HEK293 (cell line): ENCODE results near the gene KANK2.

Source experiments
- EGR2 ChIP-seq: fragments of 450-650 bp; formaldehyde crosslinking; IDR thresholded peaks from 2 replicates; pipeline ENCODE4 v1.5.1; 2016; ENCODE audit warnings: low read depth, missing biosample characterization, missing genetic modification characterization
- HOXD13 ChIP-seq: sonication (generic); formaldehyde crosslinking; IDR thresholded peaks from 2 replicates; pipeline ENCODE4 v1.8.0; 2022; ENCODE audit warnings: missing genetic modification reagents, borderline replicate concordance
- KLF10 ChIP-seq: fragments of 450-650 bp; IDR thresholded peaks from 2 replicates; pipeline ENCODE4 v1.5.1; 2018; ENCODE audit warnings: missing biosample characterization, mild to moderate bottlenecking, missing genetic modification characterization
- KLF8 ChIP-seq: fragments of 450-650 bp; formaldehyde crosslinking; IDR thresholded peaks from 2 replicates; pipeline ENCODE4 v1.5.1; 2016; ENCODE audit warnings: missing biosample characterization, missing genetic modification characterization
- RBAK ChIP-seq: fragments of 450-650 bp; formaldehyde crosslinking; IDR thresholded peaks from 2 replicates; pipeline ENCODE4 v1.5.1; 2016; ENCODE audit warnings: missing biosample characterization, missing genetic modification characterization
- SP2 ChIP-seq: fragments of 450-650 bp; formaldehyde crosslinking; IDR thresholded peaks from 2 replicates; pipeline ENCODE4 v1.5.1; 2016; ENCODE audit warnings: missing biosample characterization, missing genetic modification characterization
- SP3 ChIP-seq: fragments of 450-650 bp; formaldehyde crosslinking; IDR thresholded peaks from 2 replicates; pipeline ENCODE4 v1.5.1; 2016; ENCODE audit warnings: missing biosample characterization, missing genetic modification characterization
- ZBTB21 ChIP-seq: fragments of 450-650 bp; formaldehyde crosslinking; IDR thresholded peaks from 2 replicates; pipeline ENCODE4 v1.5.1; 2017; ENCODE audit warnings: missing biosample characterization, missing genetic modification characterization
- ZBTB48 ChIP-seq: fragments of 450-650 bp; formaldehyde crosslinking; IDR thresholded peaks from 2 replicates; pipeline ENCODE4 v1.5.1; 2016; ENCODE audit warnings: missing biosample characterization, missing genetic modification characterization
- ZBTB7A ChIP-seq: fragments of 450-650 bp; formaldehyde crosslinking; IDR thresholded peaks from 2 replicates; pipeline ENCODE4 v1.5.1; 2016; ENCODE audit warnings: low read depth, missing biosample characterization, missing genetic modification characterization
- ZFP41 ChIP-seq: fragments of 450-650 bp; formaldehyde crosslinking; IDR thresholded peaks from 2 replicates; pipeline ENCODE4 v1.5.1; 2016; ENCODE audit warnings: missing biosample characterization, missing genetic modification characterization, borderline replicate concordance
- ZNF140 ChIP-seq: fragments of 450-650 bp; formaldehyde crosslinking; IDR thresholded peaks from 2 replicates; pipeline ENCODE4 v1.5.1; 2016; ENCODE audit warnings: missing biosample characterization, missing genetic modification characterization
- ZNF157 ChIP-seq: fragments of 450-650 bp; formaldehyde crosslinking; IDR thresholded peaks from 2 replicates; pipeline ENCODE4 v1.5.1; 2016; ENCODE audit warnings: missing biosample characterization, missing genetic modification characterization
- ZNF174 ChIP-seq: fragments of 450-650 bp; formaldehyde crosslinking; IDR thresholded peaks from 2 replicates; pipeline ENCODE4 v1.5.0; 2017; ENCODE audit warnings: missing biosample characterization, mild to moderate bottlenecking, missing genetic modification characterization
- ZNF175 ChIP-seq: fragments of 450-650 bp; formaldehyde crosslinking; IDR thresholded peaks from 2 replicates; pipeline ENCODE4 v1.5.1; 2016; ENCODE audit warnings: missing biosample characterization, missing genetic modification characterization
- ZNF184 ChIP-seq: fragments of 450-650 bp; IDR thresholded peaks from 2 replicates; pipeline ENCODE4 v1.5.1; 2018; ENCODE audit warnings: missing biosample characterization, mild to moderate bottlenecking, missing genetic modification characterization
- ZNF202 ChIP-seq: fragments of 450-650 bp; formaldehyde crosslinking; IDR thresholded peaks from 2 replicates; pipeline ENCODE4 v1.5.1; 2016; ENCODE audit warnings: missing biosample characterization, missing genetic modification characterization, borderline replicate concordance
- ZNF211 ChIP-seq: fragments of 450-650 bp; formaldehyde crosslinking; IDR thresholded peaks from 2 replicates; pipeline ENCODE4 v1.5.1; 2016; ENCODE audit warnings: low read depth, missing biosample characterization, missing genetic modification characterization
- ZNF274 ChIP-seq, 2 experiments: fragments of 200-500 bp in 1 of 2; fragments of 450-650 bp in 1 of 2; sonication (Bioruptor generic) in 1 of 2; formaldehyde crosslinking in 1 of 2; IDR thresholded peaks; 2 replicates each; pipeline versions ENCODE4 v1.5.1 to v1.6.1; 2014 to 2016; ENCODE audit warnings: borderline replicate concordance in 1 of 2, inconsistent platforms in 1 of 2, low read length in 1 of 2, missing biosample characterization in 1 of 2, missing genetic modification characterization in 1 of 2
- ZNF366 ChIP-seq: fragments of 450-650 bp; formaldehyde crosslinking; conservative IDR thresholded peaks from 2 replicates; pipeline ENCODE4 v1.5.1; 2016; ENCODE audit warnings: missing biosample characterization, missing genetic modification characterization
- ZNF610 ChIP-seq: fragments of 450-650 bp; formaldehyde crosslinking; IDR thresholded peaks from 2 replicates; pipeline ENCODE4 v1.5.1; 2016; ENCODE audit warnings: missing biosample characterization, missing genetic modification characterization, borderline replicate concordance
- ZNF837 ChIP-seq: fragments of 450-650 bp; formaldehyde crosslinking; IDR thresholded peaks from 2 replicates; pipeline ENCODE4 v1.5.1; 2016; ENCODE audit warnings: missing biosample characterization, missing genetic modification characterization
- TF ChIP-seq, protein P1 (sequence below): sonication (generic); formaldehyde crosslinking; IDR thresholded peaks from 2 replicates; pipeline ENCODE4 v1.8.1; 2022; ENCODE audit warnings: mild to moderate bottlenecking, moderate library complexity, missing genetic modification reagents
- TF ChIP-seq, protein P2 (sequence below): fragments of 450-650 bp; formaldehyde crosslinking; IDR thresholded peaks from 2 replicates; pipeline ENCODE4 v1.5.1; 2016; ENCODE audit warnings: missing biosample characterization, missing genetic modification characterization
- TF ChIP-seq, protein P3 (sequence below): IDR thresholded peaks from 2 replicates; pipeline ENCODE4 v1.6.1; 2011; ENCODE audit warnings: mild to moderate bottlenecking, low read depth, low read length, borderline replicate concordance
- TF ChIP-seq, protein P4 (sequence below): fragments of 450-650 bp; formaldehyde crosslinking; IDR thresholded peaks from 2 replicates; pipeline ENCODE4 v1.5.1; 2016; ENCODE audit warnings: missing biosample characterization, missing genetic modification characterization

KANK2 gene

DNA sequence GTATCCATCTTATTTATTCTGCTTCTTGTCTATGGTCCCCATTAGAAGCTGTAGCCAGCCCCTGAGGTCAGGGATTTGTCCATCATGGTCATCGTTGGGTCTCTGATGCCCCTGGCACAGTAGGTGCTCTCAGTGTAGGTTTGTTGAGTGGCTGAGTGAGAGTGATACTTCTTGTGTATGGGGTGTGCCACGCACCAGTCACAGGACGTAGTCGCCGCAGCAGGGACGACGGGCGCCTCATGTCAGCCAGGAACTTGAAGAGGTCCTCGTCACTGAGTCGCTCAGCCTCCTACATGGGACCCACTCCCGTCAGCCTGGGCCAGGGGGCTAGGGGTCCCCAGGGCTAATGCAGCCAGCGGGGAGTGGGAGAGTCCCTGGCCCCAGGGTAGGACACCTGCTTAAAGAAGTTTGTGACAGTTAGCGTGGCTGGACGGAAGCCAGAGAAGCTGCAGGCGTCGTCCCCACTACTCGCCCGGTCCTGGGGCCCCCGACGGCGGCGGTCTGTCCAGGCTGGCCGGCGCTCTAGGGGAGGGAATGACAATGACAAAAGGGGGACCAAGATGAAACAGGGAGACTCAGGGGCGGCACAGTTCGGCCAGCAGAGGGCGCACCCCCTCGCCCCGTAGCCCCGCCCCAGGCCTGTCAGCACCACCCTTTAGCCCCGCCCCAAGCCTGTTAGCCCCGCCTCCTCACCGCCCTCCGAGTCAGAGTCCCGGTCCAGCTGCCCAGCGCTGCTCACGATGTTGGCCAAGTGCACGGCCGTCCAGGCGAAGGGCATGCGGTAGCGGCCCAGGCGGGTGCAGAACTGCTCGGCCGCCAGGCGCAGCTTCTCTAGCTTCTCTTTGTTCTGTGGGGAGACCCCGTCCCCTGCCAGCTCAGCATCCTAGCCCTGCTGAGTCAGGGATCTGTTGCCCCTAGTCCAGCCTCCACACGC, 45.8 kb upstream of the KANK2 start (continued):
- TF ChIP-seq ZBTB48 (tag by site-specific recombination) (no peak), ZNF274 (IDR thresholded peaks at IDR 0.05; ENCODE audit: low read length) (no peak), ZNF274 (tag by site-specific recombination; IDR thresholded peaks at IDR 0.05; ENCODE audit: borderline replicate concordance) (no peak), ZNF140 (tag by site-specific recombination) (no peak), ZNF175 (tag by site-specific recombination) (no peak), ZNF211 (tag by site-specific recombination) (no peak), KLF10 (tag by site-specific recombination) (no peak), KLF8 (tag by site-specific recombination) (peak; percentile 23; the same call in 1 of the 2 replicates), RBAK (tag by site-specific recombination) (no peak), ZBTB7A (tag by site-specific recombination) (no peak), ZNF610 (tag by site-specific recombination) (no peak), ZNF202 (tag by site-specific recombination) (no peak), ZNF184 (tag by site-specific recombination) (no peak), ZFP41 (tag by site-specific recombination) (no peak), EGR2 (tag by site-specific recombination) (no peak), SP3 (peak; percentile 70), ZNF837 (tag by site-specific recombination) (no peak), SP2 (tag by site-specific recombination) (peak; percentile 78), ZBTB21 (tag by site-specific recombination) (no peak), ZNF174 (tag by site-specific recombination) (no peak), ZNF157 (tag by site-specific recombination) (no peak), ZNF366 (tag by site-specific recombination) (no peak), HOXD13 (CRISPR knock-in tag) (no peak)
- TF ChIP-seq, protein P1, sequence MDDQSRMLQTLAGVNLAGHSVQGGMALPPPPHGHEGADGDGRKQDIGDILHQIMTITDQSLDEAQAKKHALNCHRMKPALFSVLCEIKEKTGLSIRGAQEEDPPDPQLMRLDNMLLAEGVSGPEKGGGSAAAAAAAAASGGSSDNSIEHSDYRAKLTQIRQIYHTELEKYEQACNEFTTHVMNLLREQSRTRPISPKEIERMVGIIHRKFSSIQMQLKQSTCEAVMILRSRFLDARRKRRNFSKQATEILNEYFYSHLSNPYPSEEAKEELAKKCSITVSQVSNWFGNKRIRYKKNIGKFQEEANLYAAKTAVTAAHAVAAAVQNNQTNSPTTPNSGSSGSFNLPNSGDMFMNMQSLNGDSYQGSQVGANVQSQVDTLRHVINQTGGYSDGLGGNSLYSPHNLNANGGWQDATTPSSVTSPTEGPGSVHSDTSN (CRISPR knock-in tag): no peak
- TF ChIP-seq, protein P2, sequence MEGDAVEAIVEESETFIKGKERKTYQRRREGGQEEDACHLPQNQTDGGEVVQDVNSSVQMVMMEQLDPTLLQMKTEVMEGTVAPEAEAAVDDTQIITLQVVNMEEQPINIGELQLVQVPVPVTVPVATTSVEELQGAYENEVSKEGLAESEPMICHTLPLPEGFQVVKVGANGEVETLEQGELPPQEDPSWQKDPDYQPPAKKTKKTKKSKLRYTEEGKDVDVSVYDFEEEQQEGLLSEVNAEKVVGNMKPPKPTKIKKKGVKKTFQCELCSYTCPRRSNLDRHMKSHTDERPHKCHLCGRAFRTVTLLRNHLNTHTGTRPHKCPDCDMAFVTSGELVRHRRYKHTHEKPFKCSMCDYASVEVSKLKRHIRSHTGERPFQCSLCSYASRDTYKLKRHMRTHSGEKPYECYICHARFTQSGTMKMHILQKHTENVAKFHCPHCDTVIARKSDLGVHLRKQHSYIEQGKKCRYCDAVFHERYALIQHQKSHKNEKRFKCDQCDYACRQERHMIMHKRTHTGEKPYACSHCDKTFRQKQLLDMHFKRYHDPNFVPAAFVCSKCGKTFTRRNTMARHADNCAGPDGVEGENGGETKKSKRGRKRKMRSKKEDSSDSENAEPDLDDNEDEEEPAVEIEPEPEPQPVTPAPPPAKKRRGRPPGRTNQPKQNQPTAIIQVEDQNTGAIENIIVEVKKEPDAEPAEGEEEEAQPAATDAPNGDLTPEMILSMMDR (tag by site-specific recombination): peak; percentile 84
- TF ChIP-seq, protein P3, sequence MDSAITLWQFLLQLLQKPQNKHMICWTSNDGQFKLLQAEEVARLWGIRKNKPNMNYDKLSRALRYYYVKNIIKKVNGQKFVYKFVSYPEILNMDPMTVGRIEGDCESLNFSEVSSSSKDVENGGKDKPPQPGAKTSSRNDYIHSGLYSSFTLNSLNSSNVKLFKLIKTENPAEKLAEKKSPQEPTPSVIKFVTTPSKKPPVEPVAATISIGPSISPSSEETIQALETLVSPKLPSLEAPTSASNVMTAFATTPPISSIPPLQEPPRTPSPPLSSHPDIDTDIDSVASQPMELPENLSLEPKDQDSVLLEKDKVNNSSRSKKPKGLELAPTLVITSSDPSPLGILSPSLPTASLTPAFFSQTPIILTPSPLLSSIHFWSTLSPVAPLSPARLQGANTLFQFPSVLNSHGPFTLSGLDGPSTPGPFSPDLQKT: no peak
- TF ChIP-seq, protein P4, sequence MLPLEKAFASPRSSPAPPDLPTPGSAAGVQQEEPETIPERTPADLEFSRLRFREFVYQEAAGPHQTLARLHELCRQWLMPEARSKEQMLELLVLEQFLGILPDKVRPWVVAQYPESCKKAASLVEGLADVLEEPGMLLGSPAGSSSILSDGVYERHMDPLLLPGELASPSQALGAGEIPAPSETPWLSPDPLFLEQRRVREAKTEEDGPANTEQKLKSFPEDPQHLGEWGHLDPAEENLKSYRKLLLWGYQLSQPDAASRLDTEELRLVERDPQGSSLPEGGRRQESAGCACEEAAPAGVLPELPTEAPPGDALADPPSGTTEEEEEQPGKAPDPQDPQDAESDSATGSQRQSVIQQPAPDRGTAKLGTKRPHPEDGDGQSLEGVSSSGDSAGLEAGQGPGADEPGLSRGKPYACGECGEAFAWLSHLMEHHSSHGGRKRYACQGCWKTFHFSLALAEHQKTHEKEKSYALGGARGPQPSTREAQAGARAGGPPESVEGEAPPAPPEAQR (tag by site-specific recombination): no peak
